Spleen (tissue), 7 donors: Measurements from ENCODE around the gene ERVK3-1.

Experiments
- CTCF ChIP-seq, 11 experiments: fragments of 200-600 bp in 7 of 11; fragments of 450-650 bp in 4 of 11; sonication (generic) in 4 of 11; IDR thresholded peaks in 8 of 11; conservative IDR thresholded peaks in 3 of 11; 1 replicate in 7 of 11; 2 replicates in 4 of 11; pipeline versions ENCODE4 v1.4.0 to v1.8.0; 2016 to 2021; ENCODE audit warnings: antibody characterized with exemption in 11 of 11, inconsistent platforms in 4 of 11, mild to moderate bottlenecking in 1 of 11
- POLR2A ChIP-seq, 3 donors: fragments of 450-650 bp; IDR thresholded peaks; one replicate each; pipeline ENCODE4 v1.5.1; 2017; ENCODE audit warnings: antibody characterized with exemption in 3 of 3, mild to moderate bottlenecking in 1 of 3
- POLR2AphosphoS5 ChIP-seq, 3 donors: sonication (generic); formaldehyde crosslinking; IDR thresholded peaks; one replicate each; pipeline ENCODE4 v1.5.1; 2017; ENCODE audit warnings: antibody characterized with exemption in 3 of 3
- donor health status: DM: no; HTN: no; CAD: no; lungs with moderate emphysema.
- donor health status: DM: no; HTN: no; CAD: no.
- donor health status: DM: no; HTN: no; CAD: no.

GRCh38 chr19:58277197-58277596 lies 28.0 kb upstream of the ERVK3-1 start:
- TF ChIP-seq POLR2A (IDR thresholded peaks at IDR 0.05) (no peak), CTCF (IDR thresholded peaks at IDR 0.05 in 8 of 11, conservative IDR thresholded peaks at IDR 0.05 in 3 of 11) (no peak), POLR2AphosphoS5 (IDR thresholded peaks at IDR 0.05) (no peak)
